Activated naive CD4-positive, alpha-beta T cell (primary cell): ENCODE measurements around the gene ADAM19.

Source experiments
- DNase-seq, 4 experiments: peaks; one replicate each; lab custom pipeline; 2025; lab: John Stamatoyannopoulos, UW

The ADAM19 gene

GRCh38 chr5:157563373-157563928, 12.1 kb downstream of the ADAM19 start:
- no peak for DNase-seq

- no peak for DNase-seq
Observed at GRCh38 chr5:157562111-157562581, 13.4 kb downstream of the ADAM19 start.

DNA sequence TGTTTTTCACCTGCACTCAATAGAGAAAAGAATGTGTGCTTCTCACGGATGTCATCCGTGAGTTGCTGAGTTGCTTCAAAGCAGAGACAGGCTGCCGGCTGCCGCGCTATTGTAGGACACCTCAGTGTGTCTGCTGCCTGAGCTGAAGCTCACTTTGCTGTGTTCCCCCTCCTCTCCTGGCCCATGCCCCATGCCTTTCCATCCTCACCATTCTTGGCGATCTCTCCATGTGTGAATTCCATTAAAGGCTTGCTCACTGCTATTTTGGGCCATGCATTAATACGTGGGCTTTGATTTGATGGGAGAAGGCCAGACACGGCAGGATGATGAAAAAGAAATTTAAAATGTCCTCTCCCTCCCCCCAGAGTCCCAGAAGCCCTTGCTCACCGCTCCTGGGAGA, 14.5 kb downstream of the ADAM19 start:
- DNase-seq, result no peak

DNA sequence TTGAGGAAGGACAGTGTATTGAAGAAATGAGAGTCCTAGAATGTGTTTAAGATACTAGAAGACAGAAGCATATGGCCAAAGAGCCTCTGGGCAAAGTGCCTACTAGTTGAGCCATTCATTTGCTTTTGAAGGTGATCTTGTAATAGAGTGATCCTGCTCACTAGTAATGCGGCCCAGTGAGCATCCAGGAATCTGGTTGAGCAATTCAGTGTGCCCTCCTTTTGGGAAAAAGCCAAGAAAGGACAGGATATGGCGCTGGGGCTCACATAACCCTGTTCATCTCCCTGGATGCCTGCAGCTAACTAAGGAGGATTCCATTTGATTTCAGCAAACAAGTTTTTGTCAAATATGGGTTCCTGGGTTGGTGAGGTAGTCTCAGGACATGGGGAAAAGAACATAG, 16.3 kb downstream of the ADAM19 start:
- DNase-seq, result no peak

GRCh38 chr5:157558681-157559080, 16.9 kb downstream of the ADAM19 start:
- DNase-seq, result no peak

DNA sequence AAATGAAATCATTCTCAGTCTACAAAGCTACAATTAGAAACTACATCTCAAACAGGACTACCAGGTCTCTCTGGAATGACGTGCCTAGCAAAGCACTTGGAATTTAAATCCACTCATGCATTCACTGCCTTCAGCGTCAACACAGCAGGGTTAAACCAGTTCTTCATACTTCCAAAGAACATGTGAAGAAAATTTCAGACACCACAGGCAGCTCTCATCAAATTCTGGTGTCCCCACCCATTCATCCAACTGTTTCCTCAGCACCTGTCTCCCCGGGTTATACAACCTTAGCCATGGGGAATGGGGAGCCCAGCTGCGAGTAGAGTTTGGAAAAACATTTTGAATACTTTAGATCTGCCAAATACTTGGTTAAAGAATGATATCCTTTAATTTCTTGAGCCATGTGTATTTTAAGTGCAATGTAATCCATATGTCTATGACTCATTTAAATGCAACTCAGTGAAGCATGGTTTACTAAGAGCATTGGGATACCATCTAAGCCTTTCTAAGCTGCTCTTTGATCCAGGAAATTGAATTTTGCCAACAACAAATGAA, 17.5 kb downstream of the ADAM19 start:
- DNase-seq, result no peak

- no peak for DNase-seq
Observed at GRCh38 chr5:157556615-157557418, 18.8 kb downstream of the ADAM19 start.

GRCh38 chr5:157555037-157555640, 20.4 kb downstream of the ADAM19 start:
- DNase-seq, result no peak

- DNase-seq, result no peak
Observed at GRCh38 chr5:157554179-157555036, 21.2 kb downstream of the ADAM19 start.

- no peak for DNase-seq
Observed at GRCh38 chr5:157552650-157553049, 22.9 kb downstream of the ADAM19 start.

DNA sequence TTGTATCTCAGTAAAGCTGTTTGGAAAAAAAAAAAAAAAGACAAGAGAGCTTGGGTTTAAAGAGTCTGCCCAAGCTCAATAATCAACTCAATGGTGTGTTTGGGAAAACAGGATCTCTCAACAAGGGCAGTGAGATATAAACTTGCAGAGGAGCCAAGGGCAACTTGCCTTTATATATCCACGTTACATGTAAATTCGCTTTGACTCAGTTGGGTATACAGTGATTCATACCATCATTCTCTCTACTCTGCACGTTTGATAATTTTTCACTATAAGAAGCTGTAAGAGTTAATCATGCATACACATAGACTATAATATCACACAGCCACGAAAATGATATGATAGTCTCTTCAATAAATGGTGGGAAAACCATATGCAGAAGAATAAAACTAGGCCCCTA, 24.9 kb downstream of the ADAM19 start:
- DNase-seq, result no peak

DNA sequence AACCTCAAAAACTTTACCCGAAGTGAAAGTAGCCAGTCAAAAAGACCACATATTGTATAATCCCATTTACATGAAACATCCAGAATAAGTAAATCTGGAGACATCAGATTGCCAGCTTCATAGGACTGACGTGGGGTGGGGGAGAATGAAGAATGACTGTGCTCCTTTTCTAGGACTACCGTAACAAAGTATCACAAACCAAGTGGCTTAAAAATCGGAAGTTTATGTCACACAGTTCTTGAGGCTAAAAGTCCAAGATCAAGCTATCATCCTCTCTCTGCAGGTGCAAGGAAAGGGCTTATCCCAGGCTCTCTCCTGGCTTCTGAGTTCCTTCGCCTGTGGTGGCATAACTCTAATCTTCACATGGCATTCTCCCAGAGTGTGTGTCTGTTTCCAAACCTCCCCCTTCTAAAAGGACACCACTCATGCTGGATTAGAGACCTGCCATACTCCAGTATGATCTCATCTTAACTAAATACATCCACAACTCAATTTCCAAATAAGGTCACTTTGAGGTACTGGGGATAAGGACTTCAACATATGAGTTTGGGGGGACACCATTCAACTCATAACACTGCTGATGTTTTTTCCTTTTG, 25.5 kb downstream of the ADAM19 start:
- no peak for DNase-seq

GRCh38 chr5:157549283-157549629, 26.3 kb downstream of the ADAM19 start:
- no peak for DNase-seq

GRCh38 chr5:157548513-157549282, 26.9 kb downstream of the ADAM19 start:
- DNase-seq, result no peak

DNA sequence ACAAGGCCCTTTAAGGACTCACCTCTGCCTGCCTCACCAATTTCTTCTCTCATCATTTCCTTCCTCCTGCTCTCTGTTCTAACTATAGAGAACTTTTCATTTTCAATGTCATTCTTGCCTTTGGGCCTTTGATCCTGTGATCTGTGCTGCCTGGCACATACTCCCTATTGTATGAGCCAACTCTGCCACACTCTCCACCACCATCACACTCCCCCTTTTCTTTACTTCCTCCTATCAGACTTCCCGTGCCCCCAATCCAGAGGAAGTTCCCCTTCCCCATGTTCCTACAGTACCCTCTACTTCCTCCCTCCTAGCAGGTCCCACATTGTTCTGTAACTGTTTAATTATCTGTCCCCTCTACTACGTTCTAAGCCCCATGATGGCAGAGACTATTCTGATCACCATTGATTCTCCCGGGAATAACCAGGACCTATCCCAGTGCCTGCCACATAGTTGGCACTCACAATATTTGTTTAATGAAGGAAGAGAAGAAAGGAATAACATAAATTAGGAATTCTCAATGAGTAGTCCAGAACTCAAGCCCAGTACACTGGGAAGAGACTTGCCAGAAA, 27.5 kb downstream of the ADAM19 start:
- no peak for DNase-seq

DNA sequence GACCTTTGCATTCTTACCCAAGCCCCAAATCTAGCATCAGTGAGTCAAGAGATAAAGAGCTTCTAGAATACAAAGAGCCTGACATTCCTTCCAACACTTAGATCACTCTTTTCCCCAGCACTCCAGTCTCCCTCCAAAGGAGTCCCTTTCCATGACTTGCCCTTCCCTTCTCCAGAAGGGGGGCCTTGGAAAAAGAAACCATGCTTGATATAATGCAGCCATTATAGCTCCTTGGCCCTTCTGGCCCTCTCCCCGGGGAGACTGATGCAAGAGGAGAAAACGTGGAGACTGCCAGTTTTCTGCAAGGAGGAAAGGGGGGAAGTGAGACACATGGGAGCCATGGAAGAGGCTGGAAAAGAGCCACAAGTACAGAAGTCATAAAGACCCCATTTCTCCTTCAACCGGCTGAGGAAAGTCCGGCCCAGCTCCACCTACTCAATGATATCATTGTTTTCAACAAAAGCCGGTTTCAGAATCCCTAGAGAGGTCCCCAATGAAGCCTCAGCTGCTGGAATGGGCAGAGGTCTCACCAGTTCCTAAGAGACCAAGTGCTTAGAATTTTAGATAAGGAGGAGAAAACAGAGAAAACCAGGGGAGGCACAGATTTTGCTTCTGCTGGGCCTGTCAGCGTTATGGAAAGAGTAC, 29.0 kb downstream of the ADAM19 start:
- no peak for DNase-seq

GRCh38 chr5:157545610-157546310, 29.8 kb downstream of the ADAM19 start:
- DNase-seq, result no peak

DNA sequence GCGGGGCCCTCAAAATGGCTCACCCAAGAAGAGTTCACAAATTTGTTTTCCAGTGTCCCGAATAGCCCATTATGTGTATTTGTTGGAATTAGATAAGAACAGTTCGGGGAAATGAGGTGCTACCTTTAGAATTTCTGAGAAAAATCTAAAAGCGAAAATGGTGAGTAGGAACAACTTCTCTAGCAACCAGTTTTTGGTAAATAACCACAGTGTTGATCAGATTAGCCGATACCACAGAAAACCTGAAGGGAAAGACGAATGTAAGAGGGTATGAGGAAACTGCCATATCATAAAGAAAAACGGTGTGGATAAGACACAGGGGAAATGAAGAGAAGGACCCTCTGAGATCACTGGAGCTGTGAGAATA, 31.0 kb downstream of the ADAM19 start:
- DNase-seq, result no peak

DNA sequence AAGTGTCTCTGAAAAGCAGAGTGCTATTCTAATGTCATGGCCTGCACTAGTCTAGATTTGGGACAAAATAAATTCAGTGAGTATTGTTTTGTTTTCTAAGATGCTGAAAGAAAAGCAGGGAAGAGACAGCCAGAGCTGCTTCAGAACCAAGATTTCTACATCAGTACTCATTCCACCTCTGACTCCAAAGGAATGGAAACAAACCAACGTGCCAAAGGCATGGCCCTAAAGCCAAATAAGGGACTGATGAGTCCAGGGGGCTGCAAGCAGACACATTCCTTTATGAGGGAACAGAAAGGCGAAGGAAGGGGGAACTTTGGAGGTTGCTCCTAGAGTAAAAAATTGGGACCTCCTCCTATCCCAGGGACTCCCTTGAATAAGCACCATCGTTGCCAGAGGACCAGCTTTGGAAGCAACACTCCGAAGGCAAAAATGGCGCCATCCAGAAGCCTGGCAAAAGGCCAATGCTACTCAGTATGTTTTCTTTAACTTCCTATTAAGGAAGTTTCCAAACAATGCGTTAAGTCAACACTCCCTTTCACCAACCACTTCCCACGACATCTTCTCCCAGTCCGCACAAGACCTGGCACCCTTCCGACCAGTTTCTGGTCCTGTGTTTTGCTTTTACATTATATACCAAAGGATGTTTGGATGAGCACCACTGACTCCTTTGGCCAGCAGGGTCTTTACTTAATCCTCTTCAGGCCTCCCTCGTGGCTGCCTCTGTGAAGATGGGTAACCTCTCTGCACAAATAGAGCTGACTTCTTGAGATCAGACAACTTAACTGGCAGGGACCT, 31.6 kb downstream of the ADAM19 start:
- DNase-seq, result no peak
